Fibroblast of lung (primary cell): ENCODE results near the gene TNIK.

Source experiments
- CTCF ChIP-seq, 2 donors: IDR thresholded peaks in 1 of 2; conservative IDR thresholded peaks in 1 of 2; 1 replicate in 1 of 2; 2 replicates in 1 of 2; pipeline ENCODE4 v1.5.1; 2011 to 2012; ENCODE audit warnings: low read length in 2 of 2, control low read depth in 1 of 2, inconsistent platforms in 1 of 2, low read depth in 1 of 2, mild to moderate bottlenecking in 1 of 2
- EZH2 ChIP-seq: IDR thresholded peaks from 2 replicates; pipeline ENCODE4 v1.5.1; 2012; ENCODE audit warnings: low read length, control low read depth, mild to moderate bottlenecking; ENCODE audit errors: missing control alignments

- TF ChIP-seq CTCF (conservative IDR thresholded peaks at IDR 0.05 in 1 of 2, IDR thresholded peaks at IDR 0.05 in 1 of 2; ENCODE audit: low read depth in 1 of 2, low read length in 2 of 2) (no peak), EZH2 (no peak)
These were observed 282.7 kb downstream of the TNIK start for GRCh38 chr3:171177553-171177952.
